GM23248 (cell line): ENCODE results near the gene TRIM26.

Experiments used
- EZH2 ChIP-seq: fragments of 200-600 bp; sonication (generic); IDR thresholded peaks from 2 replicates; pipeline ENCODE4 v1.6.1; 2018; ENCODE audit warnings: antibody characterized with exemption, mild to moderate bottlenecking; ENCODE audit not compliant: insufficient read depth, poor library complexity, severe bottlenecking
- EZH2phosphoT487 ChIP-seq: fragments of 200-600 bp; sonication (generic); IDR thresholded peaks from 2 replicates; pipeline ENCODE4 v1.6.1; 2018; ENCODE audit warnings: antibody characterized with exemption, moderate library complexity, mild to moderate bottlenecking, low read depth; ENCODE audit not compliant: insufficient read depth

- TF ChIP-seq EZH2, result no peak
- TF ChIP-seq EZH2phosphoT487, result no peak
These were observed 49.1 kb downstream of the TRIM26 start for GRCh38 chr6:30163918-30164654.
